ENCODE measurements around the gene PROKR1.

- TF ChIP-seq CTCF (conservative IDR thresholded peaks at IDR 0.05; ENCODE audit: low read depth, low read length) (no peak), SMC3 (IDR thresholded peaks at IDR 0.05; ENCODE audit: low read depth, low read length) (no peak), ELK1 (IDR thresholded peaks at IDR 0.05; ENCODE audit: borderline replicate concordance, low read depth, low read length) (no peak), RAD21 (IDR thresholded peaks at IDR 0.05; ENCODE audit: low read length) (no peak)
Measured at GRCh38 chr2:68627615-68628014, 15.8 kb upstream of the PROKR1 start.

All from IMR-90 (cell line).